Hepatocyte (in vitro differentiated cells): ENCODE measurements around the gene TMPRSS11D.

Experiments used
- CTCF ChIP-seq: fragments of 200-600 bp; sonication (generic); IDR thresholded peaks from 2 replicates; pipeline ENCODE4 v1.5.1; 2016; ENCODE audit warnings: antibody characterized with exemption, mild to moderate bottlenecking; ENCODE audit not compliant: poor library complexity
- EZH2 ChIP-seq: fragments of 200-600 bp; sonication (generic); IDR thresholded peaks from 2 replicates; pipeline ENCODE4 v1.6.1; 2016; ENCODE audit warnings: antibody characterized with exemption, mild to moderate bottlenecking, borderline replicate concordance
- EZH2phosphoT487 ChIP-seq: fragments of 200-600 bp; sonication (generic); IDR thresholded peaks from one replicate; pipeline ENCODE4 v1.6.1; 2018; ENCODE audit warnings: antibody characterized with exemption, mild to moderate bottlenecking, low read depth, moderate library complexity; ENCODE audit not compliant: unreplicated experiment, severe bottlenecking

DNA sequence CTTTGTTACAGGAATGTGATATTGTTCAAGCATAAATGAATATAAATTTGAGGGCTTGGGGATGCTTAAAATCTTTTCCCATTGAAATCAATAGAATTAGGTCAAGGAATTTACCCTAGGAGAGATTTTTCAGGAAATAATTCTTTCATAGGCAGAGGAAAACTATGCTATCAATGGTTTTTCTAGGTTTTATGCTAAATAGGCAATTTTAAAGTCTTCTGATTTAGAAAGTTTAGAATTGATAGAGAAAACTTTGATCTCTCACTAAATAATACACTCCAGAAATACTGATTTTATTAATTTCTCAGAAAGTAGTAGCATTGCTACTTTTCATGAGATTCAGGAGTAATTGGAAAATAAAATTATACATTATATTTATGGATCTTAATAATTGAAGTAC lies 93.1 kb downstream of the TMPRSS11D start:
- TF ChIP-seq CTCF (no peak), EZH2 (no peak), EZH2phosphoT487 (no peak)
